Neural crest cell (in vitro differentiated cells): ENCODE data around the gene PDCL2. TPM values are rescaled to one million over a fixed set of nuclear protein-coding genes. Genes with fewer than 3 reads are reported as not detected.

Experiments
- DNase-seq: peaks from one replicate; pipeline ENCODE4 v3.0.0; 2021; ENCODE audit warnings: low read depth, mixed read lengths, low spot score
- H3K27ac Mint-ChIP-seq: one replicate; pipeline ENCODE4 v1.8.0; 2021; ENCODE audit warnings: mild to moderate bottlenecking, mixed read lengths; ENCODE audit not compliant: unreplicated experiment
- H3K27me3 Mint-ChIP-seq: 2 replicates; pipeline ENCODE4 v1.8.0; 2021; ENCODE audit warnings: low read depth, mild to moderate bottlenecking, mixed read lengths
- H3K36me3 Mint-ChIP-seq: 2 replicates; pipeline ENCODE4 v1.8.0; 2021; ENCODE audit warnings: low read depth, mild to moderate bottlenecking, mixed read lengths
- H3K4me1 Mint-ChIP-seq: 2 replicates; pipeline ENCODE4 v1.8.0; 2021; ENCODE audit warnings: mixed read lengths
- H3K4me3 Mint-ChIP-seq: one replicate; pipeline ENCODE4 v1.8.0; 2021; ENCODE audit warnings: mild to moderate bottlenecking, mixed read lengths
- H3K9me3 Mint-ChIP-seq: 2 replicates; pipeline ENCODE4 v1.8.0; 2021; ENCODE audit warnings: mixed read lengths
- total RNA-seq: library from RNA; stranded (reverse); gene quantifications from 2 replicates; pipeline ENCODE4 v1.2.1, GENCODE V29; 2021
- TF ChIP-seq, protein P1 (sequence below): fragments of 200-600 bp; sonication (generic); conservative IDR thresholded peaks from 2 replicates; pipeline ENCODE4 v1.5.0; 2021; ENCODE audit warnings: antibody characterized with exemption, mild to moderate bottlenecking

PDCL2 gene
- total RNA-seq, 1 donor from 2014 or later: not detected

- DNase-seq: no peak
- peaks cover 18% of the 10 kb centered on the region for H3K36me3 Mint-ChIP-seq
- no peaks in the 10 kb centered on the region for H3K27me3 Mint-ChIP-seq
- H3K4me3 Mint-ChIP-seq: no peak overlapping the region
- TF ChIP-seq, protein P1, sequence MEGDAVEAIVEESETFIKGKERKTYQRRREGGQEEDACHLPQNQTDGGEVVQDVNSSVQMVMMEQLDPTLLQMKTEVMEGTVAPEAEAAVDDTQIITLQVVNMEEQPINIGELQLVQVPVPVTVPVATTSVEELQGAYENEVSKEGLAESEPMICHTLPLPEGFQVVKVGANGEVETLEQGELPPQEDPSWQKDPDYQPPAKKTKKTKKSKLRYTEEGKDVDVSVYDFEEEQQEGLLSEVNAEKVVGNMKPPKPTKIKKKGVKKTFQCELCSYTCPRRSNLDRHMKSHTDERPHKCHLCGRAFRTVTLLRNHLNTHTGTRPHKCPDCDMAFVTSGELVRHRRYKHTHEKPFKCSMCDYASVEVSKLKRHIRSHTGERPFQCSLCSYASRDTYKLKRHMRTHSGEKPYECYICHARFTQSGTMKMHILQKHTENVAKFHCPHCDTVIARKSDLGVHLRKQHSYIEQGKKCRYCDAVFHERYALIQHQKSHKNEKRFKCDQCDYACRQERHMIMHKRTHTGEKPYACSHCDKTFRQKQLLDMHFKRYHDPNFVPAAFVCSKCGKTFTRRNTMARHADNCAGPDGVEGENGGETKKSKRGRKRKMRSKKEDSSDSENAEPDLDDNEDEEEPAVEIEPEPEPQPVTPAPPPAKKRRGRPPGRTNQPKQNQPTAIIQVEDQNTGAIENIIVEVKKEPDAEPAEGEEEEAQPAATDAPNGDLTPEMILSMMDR: no peak
- no peaks in the 10 kb centered on the region for H3K4me1 Mint-ChIP-seq
- H3K27ac Mint-ChIP-seq: no peak overlapping the region
- peaks cover 28% of the 10 kb centered on the region for H3K9me3 Mint-ChIP-seq
These were observed 13.6 kb downstream of the PDCL2 start for GRCh38 chr4:55578341-55579010.

- Mint-ChIP-seq H3K27ac (no peak overlapping the region), H3K9me3 (peaks cover 20% of the 10 kb centered on the region), H3K4me1 (no peaks in the 10 kb centered on the region), H3K36me3 (peaks cover 10% of the 10 kb centered on the region), H3K27me3 (no peaks in the 10 kb centered on the region), H3K4me3 (no peak overlapping the region)
- DNase-seq: no peak
- TF ChIP-seq, protein P1: no peak
These were observed 16.5 kb downstream of the PDCL2 start for GRCh38 chr4:55575513-55575912.

DNA sequence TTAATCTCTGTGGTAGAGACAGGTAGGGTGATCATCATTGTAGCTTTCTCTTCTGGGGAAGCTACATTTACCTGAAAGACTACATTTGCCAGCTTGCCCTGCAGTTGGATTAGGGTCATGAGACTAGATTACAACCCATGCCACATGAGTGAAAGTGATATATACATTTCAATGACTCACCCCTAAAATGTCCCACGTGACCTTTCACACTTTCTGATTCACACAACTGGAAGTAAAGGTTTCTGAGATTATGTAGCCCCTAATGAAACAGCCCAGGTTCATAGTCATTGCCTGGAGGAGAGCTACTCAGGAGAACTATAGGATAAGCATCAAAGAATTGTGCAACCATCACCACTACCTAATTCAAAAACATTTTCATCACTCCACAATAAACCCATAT is 17.8 kb downstream of the PDCL2 start:
- Mint-ChIP-seq H3K9me3 (peaks cover 20% of the 10 kb centered on the region), H3K27me3 (no peaks in the 10 kb centered on the region), H3K36me3 (peaks cover 10% of the 10 kb centered on the region), H3K4me1 (no peaks in the 10 kb centered on the region), H3K4me3 (no peak overlapping the region), H3K27ac (no peak overlapping the region)
- DNase-seq: no peak
- TF ChIP-seq, protein P1: no peak

DNA sequence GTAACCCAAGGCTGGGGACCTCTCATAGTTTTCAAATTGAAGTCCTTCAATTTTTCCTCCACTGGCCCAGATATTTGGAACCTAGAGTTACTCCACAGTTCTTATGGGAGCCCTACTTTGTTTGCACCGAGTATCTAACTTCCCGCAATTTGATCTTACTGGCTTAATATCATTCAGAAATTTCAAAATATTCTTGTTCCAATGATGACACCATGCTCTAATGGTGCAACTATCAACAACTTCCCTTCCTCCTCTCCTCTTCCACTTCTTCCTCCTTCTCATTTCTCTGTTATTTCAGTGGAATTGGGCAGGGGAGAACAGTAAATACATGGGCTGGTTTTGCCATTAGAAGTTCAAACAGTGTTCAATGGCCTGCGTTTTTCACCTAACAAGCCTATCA is 20.2 kb downstream of the PDCL2 start:
- Mint-ChIP-seq H3K9me3 (peaks cover 14% of the 10 kb centered on the region), H3K4me3 (no peak overlapping the region), H3K4me1 (no peaks in the 10 kb centered on the region), H3K36me3 (peaks cover 3% of the 10 kb centered on the region), H3K27me3 (no peaks in the 10 kb centered on the region), H3K27ac (no peak overlapping the region)
- DNase-seq: no peak
- TF ChIP-seq, protein P1: no peak

DNA sequence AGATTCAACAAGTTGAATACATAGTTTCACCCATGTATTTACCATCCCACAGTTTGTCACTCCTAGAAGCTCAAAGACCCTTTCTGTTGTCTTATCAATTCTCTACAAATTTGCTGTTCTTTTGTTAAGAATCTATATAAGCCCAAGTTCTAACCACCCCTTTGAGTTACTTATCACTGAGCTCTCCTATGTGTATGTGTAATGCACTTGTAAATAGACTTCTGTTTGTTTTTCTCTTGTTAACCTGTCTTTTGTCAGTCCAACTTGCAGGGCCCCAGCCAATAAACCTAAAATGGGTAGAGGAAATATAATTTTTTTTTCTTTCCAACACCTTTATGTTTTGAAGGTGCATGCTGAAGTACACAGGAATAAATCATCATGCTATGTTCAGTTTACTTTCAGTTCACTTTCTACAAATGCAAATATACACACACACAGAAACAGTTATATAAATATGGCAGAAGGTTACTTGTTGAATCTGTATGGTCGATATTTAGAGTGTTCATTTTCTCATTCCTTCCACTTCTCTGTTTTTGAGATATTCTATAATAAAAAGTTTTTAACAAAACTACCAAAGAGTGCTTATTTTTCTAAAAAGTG is 23.0 kb downstream of the PDCL2 start:
- no peak for DNase-seq
- H3K27ac Mint-ChIP-seq: no peak overlapping the region
- no peaks in the 10 kb centered on the region for H3K4me1 Mint-ChIP-seq
- no peaks in the 10 kb centered on the region for H3K36me3 Mint-ChIP-seq
- TF ChIP-seq, protein P1: no peak
- H3K4me3 Mint-ChIP-seq: no peak overlapping the region
- no peaks in the 10 kb centered on the region for H3K27me3 Mint-ChIP-seq
- H3K9me3 Mint-ChIP-seq: peaks cover 3% of the 10 kb centered on the region
